Natural killer cell (primary cell): Measurements from ENCODE around the gene TRAP1. TPM values are rescaled to one million over a fixed set of nuclear protein-coding genes. Genes with fewer than 3 reads are reported as not detected.
A peak's percentile ranks its signal among the peaks of the same experiment; 100 is the strongest.

Experiments used
- ATAC-seq, 3 donors: fragments of 150-1000 bp in 2 of 3; fragments of 200-7000 bp in 1 of 3; cut with Tn5 transposase; 1 replicate in 1 of 3; 2 replicates in 2 of 3; pipeline ENCODE4 v1.10.0; 2021; ENCODE audit warnings: mild to moderate bottlenecking in 2 of 3, moderate library complexity in 2 of 3
- DNase-seq, 2 donors: peaks; one replicate each; pipeline versions ENCODE4 v3.0.0 to v3.0.0-alpha.2; 2013 to 2021; ENCODE audit warnings: mixed read lengths in 1 of 2
- H3K27ac ChIP-seq: one replicate; pipeline ENCODE4 v1.5.1; 2013; ENCODE audit warnings: mild to moderate bottlenecking, low read length
- H3K27me3 ChIP-seq: one replicate; pipeline ENCODE4 v1.6.1; 2013; ENCODE audit warnings: low read length; ENCODE audit not compliant: control insufficient read depth, insufficient read depth
- H3K36me3 ChIP-seq: one replicate; pipeline ENCODE4 v1.6.1; 2013; ENCODE audit warnings: low read length; ENCODE audit not compliant: control insufficient read depth, insufficient read depth
- H3K4me1 ChIP-seq: one replicate; pipeline ENCODE4 v1.6.1; 2013; ENCODE audit warnings: low read length; ENCODE audit not compliant: control insufficient read depth, insufficient read depth
- H3K4me3 ChIP-seq: one replicate; pipeline ENCODE4 v1.5.1; 2013; ENCODE audit warnings: low read length
- H3K9me3 ChIP-seq: one replicate; pipeline ENCODE4 v1.6.1; 2013; ENCODE audit warnings: low read length; ENCODE audit not compliant: control insufficient read depth, insufficient read depth
- H3K27ac Mint-ChIP-seq, 2 donors: one replicate each; pipeline ENCODE4 v1.8.0; 2022; ENCODE audit warnings: mild to moderate bottlenecking in 2 of 2, mixed read lengths in 2 of 2, moderate library complexity in 1 of 2
- H3K27me3 Mint-ChIP-seq, 2 donors: one replicate each; pipeline ENCODE4 v1.8.0; 2022; ENCODE audit warnings: low read depth in 2 of 2, mixed read lengths in 2 of 2
- H3K36me3 Mint-ChIP-seq: one replicate; pipeline ENCODE4 v1.8.0; 2022; ENCODE audit warnings: mixed read lengths
- H3K4me1 Mint-ChIP-seq, 2 donors: one replicate each; pipeline ENCODE4 v1.8.0; 2022; ENCODE audit warnings: mixed read lengths in 2 of 2
- H3K4me3 Mint-ChIP-seq: one replicate; pipeline ENCODE4 v1.8.0; 2022; ENCODE audit warnings: mild to moderate bottlenecking, moderate library complexity, mixed read lengths
- H3K9me3 Mint-ChIP-seq, 2 donors: one replicate each; pipeline ENCODE4 v1.8.0; 2022; ENCODE audit warnings: mixed read lengths in 2 of 2
- WGBS: methylation state at CpG from one replicate; pipeline ENCODE4 v1.1.7; 2013; ENCODE audit warnings: missing lambda C conversion rate; ENCODE audit not compliant: insufficient coverage; 5-methylcytosine and 5-hydroxymethylcytosine counted together
- intact Hi-C: fragments of 100-400 bp; cut with micrococcal nuclease; formaldehyde crosslinking; loops from one replicate; pipeline ENCODE4 v1.14.2; 2022
- total RNA-seq, 4 donors: library from RNA; stranded (reverse); fragments of 120-200 nt in 1 of 4; gene quantifications; one replicate each; pipeline versions ENCODE4 v1.2.3 to v1.2.4, GENCODE V29; 2013 to 2022
- TF ChIP-seq, protein P1 (sequence below): fragments of 200-600 bp; IDR thresholded peaks from one replicate; pipeline ENCODE4 v1.8.0; 2022; ENCODE audit warnings: antibody characterized with exemption

The TRAP1 gene
- total RNA-seq, 3 donors from 2014 or later (not counting 1 experiment from before 2014, with no cell fraction given) = 33.7 to 56.7 (median 54.6) TPM

DNA sequence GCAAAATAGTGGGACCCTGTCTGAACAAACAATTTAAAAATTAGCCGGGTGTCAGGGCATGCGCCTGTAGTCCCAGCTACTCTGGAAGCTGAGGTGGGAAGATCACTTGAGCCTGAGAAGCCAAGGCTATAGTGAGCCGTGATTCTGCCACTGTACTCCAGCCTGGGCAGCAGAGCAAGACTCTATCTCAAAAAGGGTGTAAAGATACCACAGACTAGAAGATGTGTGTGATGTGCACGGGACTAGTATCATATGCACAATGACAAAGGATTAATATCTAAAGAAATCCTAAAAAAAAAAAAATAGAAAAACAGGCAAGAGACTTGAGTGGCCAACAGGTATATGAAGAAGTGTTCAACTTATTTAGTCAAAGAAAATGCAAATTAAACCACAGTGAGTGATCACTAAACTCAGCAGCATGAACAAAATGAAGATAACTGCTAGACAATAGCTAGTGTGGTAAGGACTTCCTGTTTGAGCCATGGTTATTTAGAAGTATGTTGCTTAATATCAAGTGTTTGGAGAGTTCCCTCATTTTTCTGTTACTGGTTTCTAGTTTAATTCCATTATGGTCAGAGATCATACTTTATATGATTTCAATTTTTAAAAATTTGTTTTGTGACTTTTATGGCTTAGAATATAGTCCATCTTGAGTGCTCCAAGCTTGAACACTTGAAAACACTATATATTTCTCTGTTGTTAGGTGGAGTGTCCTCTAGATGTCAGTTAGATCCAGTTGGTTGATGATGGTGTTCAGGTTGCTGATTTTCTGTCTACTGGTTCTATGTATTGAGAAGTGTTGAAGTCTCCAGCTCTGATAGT lies 91.2 kb downstream of the TRAP1 start:
- peak overlapping the region; percentile 28 for H3K27ac ChIP-seq
- Mint-ChIP-seq H3K9me3 (no peaks in the 10 kb centered on the region), H3K27ac (peak overlapping the region; percentile 50 to 81), H3K4me3 (peak overlapping the region; percentile 32), H3K27me3 (no peaks in the 10 kb centered on the region), H3K36me3 (no peaks in the 10 kb centered on the region), H3K4me1 (peaks cover 20 to 28% of the 10 kb centered on the region in 2 donors)
- H3K4me3 ChIP-seq = no peak overlapping the region
- DNase-seq = peak in 1 of 2 donors; percentile 48
- intact Hi-C loops = no loop called here
- TF ChIP-seq, protein P1, sequence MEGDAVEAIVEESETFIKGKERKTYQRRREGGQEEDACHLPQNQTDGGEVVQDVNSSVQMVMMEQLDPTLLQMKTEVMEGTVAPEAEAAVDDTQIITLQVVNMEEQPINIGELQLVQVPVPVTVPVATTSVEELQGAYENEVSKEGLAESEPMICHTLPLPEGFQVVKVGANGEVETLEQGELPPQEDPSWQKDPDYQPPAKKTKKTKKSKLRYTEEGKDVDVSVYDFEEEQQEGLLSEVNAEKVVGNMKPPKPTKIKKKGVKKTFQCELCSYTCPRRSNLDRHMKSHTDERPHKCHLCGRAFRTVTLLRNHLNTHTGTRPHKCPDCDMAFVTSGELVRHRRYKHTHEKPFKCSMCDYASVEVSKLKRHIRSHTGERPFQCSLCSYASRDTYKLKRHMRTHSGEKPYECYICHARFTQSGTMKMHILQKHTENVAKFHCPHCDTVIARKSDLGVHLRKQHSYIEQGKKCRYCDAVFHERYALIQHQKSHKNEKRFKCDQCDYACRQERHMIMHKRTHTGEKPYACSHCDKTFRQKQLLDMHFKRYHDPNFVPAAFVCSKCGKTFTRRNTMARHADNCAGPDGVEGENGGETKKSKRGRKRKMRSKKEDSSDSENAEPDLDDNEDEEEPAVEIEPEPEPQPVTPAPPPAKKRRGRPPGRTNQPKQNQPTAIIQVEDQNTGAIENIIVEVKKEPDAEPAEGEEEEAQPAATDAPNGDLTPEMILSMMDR = no peak
- no peaks in the 10 kb centered on the region for H3K27me3 ChIP-seq
- no peaks in the 10 kb centered on the region for H3K36me3 ChIP-seq
- WGBS = 62% methylated on average over 3 of the region's 4 CpGs
- H3K4me1 ChIP-seq = peaks cover 13% of the 10 kb centered on the region
- H3K9me3 ChIP-seq = no peaks in the 10 kb centered on the region
- ATAC-seq = peak; percentile 84 to 91 (median 89)

GRCh38 chr16:3625331-3625730 lies 92.0 kb downstream of the TRAP1 start:
- Histone ChIP-seq H3K9me3 (no peaks in the 10 kb centered on the region), H3K36me3 (no peaks in the 10 kb centered on the region), H3K4me1 (peaks cover 13% of the 10 kb centered on the region), H3K4me3 (no peak overlapping the region), H3K27me3 (no peaks in the 10 kb centered on the region), H3K27ac (no peak overlapping the region)
- H3K36me3 Mint-ChIP-seq = no peaks in the 10 kb centered on the region
- TF ChIP-seq, protein P1 = no peak
- peak overlapping the region; percentile 50 to 81 for H3K27ac Mint-ChIP-seq
- DNase-seq (no peak), ATAC-seq (no peak)
- H3K4me1 Mint-ChIP-seq = peaks cover 20 to 28% of the 10 kb centered on the region in 2 donors
- intact Hi-C loops = no loop called here
- H3K4me3 Mint-ChIP-seq = no peak overlapping the region
- H3K9me3 Mint-ChIP-seq = no peaks in the 10 kb centered on the region
- 91% methylated on average over 4 of the region's 5 CpGs for WGBS
- H3K27me3 Mint-ChIP-seq = no peaks in the 10 kb centered on the region

- Histone ChIP-seq H3K36me3 (no peaks in the 10 kb centered on the region), H3K4me3 (no peak overlapping the region), H3K4me1 (peaks cover 13% of the 10 kb centered on the region), H3K9me3 (no peaks in the 10 kb centered on the region), H3K27me3 (no peaks in the 10 kb centered on the region), H3K27ac (no peak overlapping the region)
- Mint-ChIP-seq H3K36me3 (no peaks in the 10 kb centered on the region), H3K27me3 (no peaks in the 10 kb centered on the region), H3K4me3 (no peak overlapping the region), H3K9me3 (no peaks in the 10 kb centered on the region), H3K27ac (peak overlapping the region; percentile 25), H3K4me1 (peaks cover 20 to 28% of the 10 kb centered on the region in 2 donors)
- ATAC-seq (no peak), DNase-seq (no peak)
- 77% methylated on average over 3 of the region's 3 CpGs for WGBS
- TF ChIP-seq, protein P1 = no peak
- intact Hi-C loops = no loop called here
These were observed 93.7 kb downstream of the TRAP1 start for GRCh38 chr16:3623642-3624041.
